WTC11 (cell line): ENCODE results near the gene SORCS2. TPM values are rescaled to one million over a fixed set of nuclear protein-coding genes. Genes with fewer than 3 reads are reported as not detected.

Experiments
- ATAC-seq: fragments of 200-7000 bp; cut with Tn5 transposase; 2 replicates; pipeline ENCODE4 v1.10.0; 2021; ENCODE audit warnings: mild to moderate bottlenecking, moderate library complexity
- CTCF ChIA-PET: fragments of 300-600 bp; sonication (Branson Sonifier 250); formaldehyde crosslinking; loops from one replicate; lab custom pipeline; 2021; ENCODE audit warnings: antibody characterized with exemption; lab: Charles Lee
- POLR2A ChIA-PET: fragments of 350-600 bp; sonication (Branson Sonifier 250); formaldehyde crosslinking; loops from one replicate; lab custom pipeline; 2021; ENCODE audit warnings: antibody characterized with exemption; lab: Charles Lee
- DNase-seq: peaks from one replicate; pipeline ENCODE4 v3.0.0; 2021; ENCODE audit warnings: low spot score
- H3K27ac Mint-ChIP-seq: 2 replicates; pipeline ENCODE4 v1.8.0; 2021; ENCODE audit warnings: mixed read lengths
- H3K27me3 Mint-ChIP-seq: 2 replicates; pipeline ENCODE4 v1.8.0; 2021; ENCODE audit warnings: low read depth, mild to moderate bottlenecking, moderate library complexity, mixed read lengths
- H3K36me3 Mint-ChIP-seq: 2 replicates; pipeline ENCODE4 v1.8.0; 2021; ENCODE audit warnings: mixed read lengths
- H3K4me1 Mint-ChIP-seq: 2 replicates; pipeline ENCODE4 v1.8.0; 2022; ENCODE audit warnings: mixed read lengths
- H3K4me3 Mint-ChIP-seq: 2 replicates; pipeline ENCODE4 v1.8.0; 2021; ENCODE audit warnings: mild to moderate bottlenecking, moderate library complexity, mixed read lengths
- H3K9me3 Mint-ChIP-seq: 2 replicates; pipeline ENCODE4 v1.8.0; 2021; ENCODE audit warnings: mixed read lengths
- AFF4 ChIP-seq: sonication (generic); formaldehyde crosslinking; IDR thresholded peaks from 2 replicates; pipeline ENCODE4 v1.8.1; 2023; ENCODE audit warnings: mild to moderate bottlenecking, missing genetic modification reagents, borderline replicate concordance
- ARID4B ChIP-seq: sonication (generic); formaldehyde crosslinking; IDR thresholded peaks from 2 replicates; pipeline ENCODE4 v1.8.0; 2023; ENCODE audit warnings: missing genetic modification reagents, mild to moderate bottlenecking, borderline replicate concordance
- ATF6 ChIP-seq: sonication (generic); formaldehyde crosslinking; IDR thresholded peaks from 2 replicates; pipeline ENCODE4 v1.8.1; 2023; ENCODE audit warnings: mild to moderate bottlenecking, missing genetic modification reagents
- E2F4 ChIP-seq: sonication (generic); formaldehyde crosslinking; IDR thresholded peaks from 2 replicates; pipeline ENCODE4 v1.8.1; 2022; ENCODE audit warnings: low read depth, mild to moderate bottlenecking, moderate library complexity, missing genetic modification reagents, borderline replicate concordance
- JUN ChIP-seq: sonication (generic); formaldehyde crosslinking; IDR thresholded peaks from 2 replicates; pipeline ENCODE4 v1.8.0; 2023; ENCODE audit warnings: mild to moderate bottlenecking, missing genetic modification reagents
- KAT7 ChIP-seq: sonication (generic); formaldehyde crosslinking; IDR thresholded peaks from 2 replicates; pipeline ENCODE4 v1.8.1; 2023; ENCODE audit warnings: missing genetic modification reagents, mild to moderate bottlenecking, borderline replicate concordance
- NFE2L1 ChIP-seq: sonication (generic); formaldehyde crosslinking; IDR thresholded peaks from 2 replicates; pipeline ENCODE4 v1.8.1; 2023; ENCODE audit warnings: missing genetic modification reagents
- PRRX2 ChIP-seq: fragments of 250-450 bp; sonication (Bioruptor Pico); IDR thresholded peaks from 2 replicates; pipeline ENCODE4 v1.8.0; 2021; ENCODE audit warnings: mild to moderate bottlenecking
- SP1 ChIP-seq: sonication (generic); formaldehyde crosslinking; conservative IDR thresholded peaks from 2 replicates; pipeline ENCODE4 v1.8.1; 2022; ENCODE audit warnings: missing genetic modification reagents
- USF1 ChIP-seq: sonication (generic); formaldehyde crosslinking; IDR thresholded peaks from 2 replicates; pipeline ENCODE4 v1.8.0; 2022; ENCODE audit warnings: mild to moderate bottlenecking, missing genetic modification reagents
- ZBTB43 ChIP-seq: sonication (generic); formaldehyde crosslinking; IDR thresholded peaks from 2 replicates; pipeline ENCODE4 v1.8.1; 2023; ENCODE audit warnings: mild to moderate bottlenecking, missing genetic modification reagents
- ZNF232 ChIP-seq: sonication (generic); formaldehyde crosslinking; IDR thresholded peaks from 2 replicates; pipeline ENCODE4 v1.8.0; 2022; ENCODE audit warnings: mild to moderate bottlenecking, missing genetic modification reagents
- ZNF423 ChIP-seq: fragments of 250-450 bp; sonication (Bioruptor Pico); IDR thresholded peaks from 2 replicates; pipeline ENCODE4 v2.1.2; 2022; ENCODE audit warnings: mild to moderate bottlenecking, moderate library complexity
- total RNA-seq: library from RNA; stranded (reverse); gene quantifications from 3 replicates; pipeline ENCODE4 v1.2.3, GENCODE V29; 2021

The SORCS2 gene
- total RNA-seq, 1 experiment from 2014 or later: 6.6 TPM

- no peak for TF ChIP-seq KAT7 (CRISPR knock-in tag)
- no peak for TF ChIP-seq ARID4B (CRISPR knock-in tag)
- TF ChIP-seq ATF6 (CRISPR knock-in tag): no peak
- TF ChIP-seq JUN (CRISPR knock-in tag): no peak
These were observed 156.9 kb downstream of the SORCS2 start (continued) for GRCh38 chr4:7348946-7349900.

- Mint-ChIP-seq H3K27me3 (no peaks in the 10 kb centered on the region), H3K36me3 (no peaks in the 10 kb centered on the region), H3K9me3 (peaks cover 14% of the 10 kb centered on the region), H3K4me3 (no peak overlapping the region), H3K4me1 (no peaks in the 10 kb centered on the region), H3K27ac (no peak overlapping the region)
- DNase-seq: no peak
- POLR2A ChIA-PET: no interaction called here
- ATAC-seq: no peak
- CTCF ChIA-PET: no interaction called here
- TF ChIP-seq ZNF423 (CRISPR knock-in tag): no peak
- TF ChIP-seq ARID4B (CRISPR knock-in tag): no peak
- no peak for TF ChIP-seq ZNF232 (CRISPR knock-in tag)
- no peak for TF ChIP-seq ZBTB43 (CRISPR knock-in tag)
- no peak for TF ChIP-seq NFE2L1 (CRISPR knock-in tag)
- no peak for TF ChIP-seq E2F4 (CRISPR knock-in tag)
- no peak for TF ChIP-seq SP1 (CRISPR knock-in tag)
- TF ChIP-seq PRRX2: no peak
- no peak for TF ChIP-seq AFF4 (CRISPR knock-in tag)
- TF ChIP-seq USF1 (CRISPR knock-in tag): no peak
- TF ChIP-seq ATF6 (CRISPR knock-in tag): no peak
These were observed 158.1 kb downstream of the SORCS2 start for GRCh38 chr4:7350396-7350795.
